ENCODE data around the gene PCDH8.

DNA sequence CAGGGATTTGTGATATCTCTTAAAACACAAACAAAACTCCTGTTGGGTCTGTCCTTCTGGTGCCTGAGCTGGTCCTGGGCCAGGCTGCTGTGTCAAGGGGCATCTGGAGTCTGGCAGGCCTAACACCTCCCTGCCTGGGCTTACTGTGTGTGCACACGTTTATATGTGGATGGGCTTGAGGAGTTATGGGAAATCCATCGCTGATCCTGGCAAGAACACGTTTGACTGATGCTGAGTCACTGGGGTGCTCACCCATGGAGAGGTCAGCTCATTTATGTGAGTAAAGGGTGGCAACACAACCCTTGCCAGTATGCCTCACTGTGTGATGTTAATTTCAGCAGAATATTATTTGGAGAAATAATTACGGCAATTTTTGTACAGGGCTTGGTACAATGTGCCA is 44.5 kb upstream of the PCDH8 start:
- TF ChIP-seq ATF2 (IDR thresholded peaks at IDR 0.05; ENCODE audit: low read length) (no peak), EZH2 (IDR thresholded peaks at IDR 0.05; ENCODE audit: borderline replicate concordance, control insufficient read depth, low read depth, low read length) (no peak), CEBPB (IDR thresholded peaks at IDR 0.05; ENCODE audit: borderline replicate concordance in 1 of 2, low read depth in 2 of 2, low read length in 2 of 2) (no peak), SP1 (IDR thresholded peaks at IDR 0.05; ENCODE audit: low read depth, low read length) (no peak), RFX5 (IDR thresholded peaks at IDR 0.05; ENCODE audit: low read depth, low read length) (no peak)
- TF ChIP-seq, protein P1, sequence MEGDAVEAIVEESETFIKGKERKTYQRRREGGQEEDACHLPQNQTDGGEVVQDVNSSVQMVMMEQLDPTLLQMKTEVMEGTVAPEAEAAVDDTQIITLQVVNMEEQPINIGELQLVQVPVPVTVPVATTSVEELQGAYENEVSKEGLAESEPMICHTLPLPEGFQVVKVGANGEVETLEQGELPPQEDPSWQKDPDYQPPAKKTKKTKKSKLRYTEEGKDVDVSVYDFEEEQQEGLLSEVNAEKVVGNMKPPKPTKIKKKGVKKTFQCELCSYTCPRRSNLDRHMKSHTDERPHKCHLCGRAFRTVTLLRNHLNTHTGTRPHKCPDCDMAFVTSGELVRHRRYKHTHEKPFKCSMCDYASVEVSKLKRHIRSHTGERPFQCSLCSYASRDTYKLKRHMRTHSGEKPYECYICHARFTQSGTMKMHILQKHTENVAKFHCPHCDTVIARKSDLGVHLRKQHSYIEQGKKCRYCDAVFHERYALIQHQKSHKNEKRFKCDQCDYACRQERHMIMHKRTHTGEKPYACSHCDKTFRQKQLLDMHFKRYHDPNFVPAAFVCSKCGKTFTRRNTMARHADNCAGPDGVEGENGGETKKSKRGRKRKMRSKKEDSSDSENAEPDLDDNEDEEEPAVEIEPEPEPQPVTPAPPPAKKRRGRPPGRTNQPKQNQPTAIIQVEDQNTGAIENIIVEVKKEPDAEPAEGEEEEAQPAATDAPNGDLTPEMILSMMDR (IDR thresholded peaks at IDR 0.05 in 2 of 3, conservative IDR thresholded peaks at IDR 0.05 in 1 of 3; ENCODE audit: control insufficient read depth in 2 of 3, extremely low read depth in 1 of 3, insufficient read depth in 1 of 3, low read depth in 3 of 3, low read length in 3 of 3) = no peak
- TF ChIP-seq, protein P2, sequence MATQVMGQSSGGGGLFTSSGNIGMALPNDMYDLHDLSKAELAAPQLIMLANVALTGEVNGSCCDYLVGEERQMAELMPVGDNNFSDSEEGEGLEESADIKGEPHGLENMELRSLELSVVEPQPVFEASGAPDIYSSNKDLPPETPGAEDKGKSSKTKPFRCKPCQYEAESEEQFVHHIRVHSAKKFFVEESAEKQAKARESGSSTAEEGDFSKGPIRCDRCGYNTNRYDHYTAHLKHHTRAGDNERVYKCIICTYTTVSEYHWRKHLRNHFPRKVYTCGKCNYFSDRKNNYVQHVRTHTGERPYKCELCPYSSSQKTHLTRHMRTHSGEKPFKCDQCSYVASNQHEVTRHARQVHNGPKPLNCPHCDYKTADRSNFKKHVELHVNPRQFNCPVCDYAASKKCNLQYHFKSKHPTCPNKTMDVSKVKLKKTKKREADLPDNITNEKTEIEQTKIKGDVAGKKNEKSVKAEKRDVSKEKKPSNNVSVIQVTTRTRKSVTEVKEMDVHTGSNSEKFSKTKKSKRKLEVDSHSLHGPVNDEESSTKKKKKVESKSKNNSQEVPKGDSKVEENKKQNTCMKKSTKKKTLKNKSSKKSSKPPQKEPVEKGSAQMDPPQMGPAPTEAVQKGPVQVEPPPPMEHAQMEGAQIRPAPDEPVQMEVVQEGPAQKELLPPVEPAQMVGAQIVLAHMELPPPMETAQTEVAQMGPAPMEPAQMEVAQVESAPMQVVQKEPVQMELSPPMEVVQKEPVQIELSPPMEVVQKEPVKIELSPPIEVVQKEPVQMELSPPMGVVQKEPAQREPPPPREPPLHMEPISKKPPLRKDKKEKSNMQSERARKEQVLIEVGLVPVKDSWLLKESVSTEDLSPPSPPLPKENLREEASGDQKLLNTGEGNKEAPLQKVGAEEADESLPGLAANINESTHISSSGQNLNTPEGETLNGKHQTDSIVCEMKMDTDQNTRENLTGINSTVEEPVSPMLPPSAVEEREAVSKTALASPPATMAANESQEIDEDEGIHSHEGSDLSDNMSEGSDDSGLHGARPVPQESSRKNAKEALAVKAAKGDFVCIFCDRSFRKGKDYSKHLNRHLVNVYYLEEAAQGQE (IDR thresholded peaks at IDR 0.05; ENCODE audit: low read depth, low read length) = no peak

All from GM12878 (cell line).